Chondrocyte (in vitro differentiated cells): ENCODE data around the gene SREBF1. TPM values are rescaled to one million over a fixed set of nuclear protein-coding genes. Genes with fewer than 3 reads are reported as not detected.
A peak's percentile ranks its signal among the peaks of the same experiment; 100 is the strongest.

ENCODE experiments used
- DNase-seq: peaks from one replicate; pipeline ENCODE4 v3.0.0; 2021; ENCODE audit warnings: mixed read lengths, low spot score
- H3K27ac Mint-ChIP-seq: one replicate; pipeline ENCODE4 v1.8.0; 2021; ENCODE audit warnings: mild to moderate bottlenecking, moderate library complexity, mixed read lengths; ENCODE audit not compliant: unreplicated experiment
- H3K27me3 Mint-ChIP-seq: 2 replicates; pipeline ENCODE4 v1.8.0; 2021; ENCODE audit warnings: low read depth, mixed read lengths
- H3K36me3 Mint-ChIP-seq: 2 replicates; pipeline ENCODE4 v1.8.0; 2021; ENCODE audit warnings: low read depth, mixed read lengths
- H3K4me1 Mint-ChIP-seq: 2 replicates; pipeline ENCODE4 v1.8.0; 2021; ENCODE audit warnings: low read depth, mild to moderate bottlenecking, mixed read lengths
- H3K4me3 Mint-ChIP-seq: one replicate; pipeline ENCODE4 v1.8.0; 2021; ENCODE audit warnings: mild to moderate bottlenecking, moderate library complexity, mixed read lengths; ENCODE audit not compliant: unreplicated experiment
- H3K9me3 Mint-ChIP-seq: 2 replicates; pipeline ENCODE4 v1.8.0; 2021; ENCODE audit warnings: low read depth, mixed read lengths
- total RNA-seq: library from RNA; stranded (reverse); gene quantifications from 3 replicates; pipeline ENCODE4 v1.2.1, GENCODE V29; 2021
- TF ChIP-seq, protein P1 (sequence below): fragments of 200-600 bp; sonication (generic); IDR thresholded peaks from 2 replicates; pipeline ENCODE4 v1.5.0; 2021; ENCODE audit warnings: antibody characterized with exemption, mild to moderate bottlenecking, moderate library complexity

Gene SREBF1
- total RNA-seq, 1 donor from 2014 or later: 22.8 TPM

DNA sequence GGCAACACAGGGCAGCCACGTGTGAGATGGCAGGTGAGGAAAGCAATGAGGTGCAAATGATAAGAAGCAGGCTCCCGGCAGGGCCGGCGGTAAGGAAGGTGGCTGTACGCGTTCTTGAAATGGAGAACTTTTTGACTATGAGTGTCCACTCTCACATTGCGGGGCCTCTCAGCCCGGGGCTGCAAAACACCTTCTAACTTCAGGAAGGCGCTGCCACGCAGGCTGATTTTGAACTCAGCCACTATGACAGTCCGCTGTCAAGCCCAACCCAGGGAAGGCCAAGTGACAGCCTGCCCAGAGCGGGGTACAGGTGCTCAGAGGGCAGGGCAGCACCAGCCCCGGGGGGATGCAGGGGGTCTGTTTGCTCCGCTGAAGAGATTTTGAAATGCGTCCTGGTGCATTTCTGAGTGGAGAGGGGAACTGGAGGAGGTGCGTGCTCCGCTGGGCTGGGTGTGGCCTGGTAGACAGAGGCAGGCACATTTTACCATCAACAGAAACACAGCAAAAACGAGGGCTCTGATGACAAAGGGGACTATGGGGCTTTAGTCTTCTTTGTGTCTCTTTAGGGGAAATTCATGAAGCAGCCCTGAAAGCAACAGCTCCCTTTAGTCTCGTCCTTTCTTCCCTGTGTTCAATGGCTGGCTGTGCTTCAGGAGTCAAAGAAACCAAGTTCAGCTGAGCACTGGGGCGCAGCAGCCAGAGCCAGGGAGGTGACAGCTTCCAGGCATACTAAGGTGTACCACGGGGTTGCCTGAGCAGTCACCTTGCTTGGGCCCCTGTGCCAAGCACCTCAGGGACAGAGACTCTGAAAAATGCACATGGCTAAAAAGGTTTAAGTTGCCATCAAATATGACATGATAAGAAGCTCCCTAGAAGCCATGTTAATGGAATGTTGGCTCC is 14.6 kb upstream of the SREBF1 start:
- no peak for DNase-seq
- peaks cover 15% of the 10 kb centered on the region for H3K36me3 Mint-ChIP-seq
- H3K4me3 Mint-ChIP-seq: no peak overlapping the region
- no peak overlapping the region for H3K27ac Mint-ChIP-seq
- peaks cover 52% of the 10 kb centered on the region for H3K4me1 Mint-ChIP-seq
- H3K27me3 Mint-ChIP-seq: no peaks in the 10 kb centered on the region
- H3K9me3 Mint-ChIP-seq: no peaks in the 10 kb centered on the region
- TF ChIP-seq, protein P1, sequence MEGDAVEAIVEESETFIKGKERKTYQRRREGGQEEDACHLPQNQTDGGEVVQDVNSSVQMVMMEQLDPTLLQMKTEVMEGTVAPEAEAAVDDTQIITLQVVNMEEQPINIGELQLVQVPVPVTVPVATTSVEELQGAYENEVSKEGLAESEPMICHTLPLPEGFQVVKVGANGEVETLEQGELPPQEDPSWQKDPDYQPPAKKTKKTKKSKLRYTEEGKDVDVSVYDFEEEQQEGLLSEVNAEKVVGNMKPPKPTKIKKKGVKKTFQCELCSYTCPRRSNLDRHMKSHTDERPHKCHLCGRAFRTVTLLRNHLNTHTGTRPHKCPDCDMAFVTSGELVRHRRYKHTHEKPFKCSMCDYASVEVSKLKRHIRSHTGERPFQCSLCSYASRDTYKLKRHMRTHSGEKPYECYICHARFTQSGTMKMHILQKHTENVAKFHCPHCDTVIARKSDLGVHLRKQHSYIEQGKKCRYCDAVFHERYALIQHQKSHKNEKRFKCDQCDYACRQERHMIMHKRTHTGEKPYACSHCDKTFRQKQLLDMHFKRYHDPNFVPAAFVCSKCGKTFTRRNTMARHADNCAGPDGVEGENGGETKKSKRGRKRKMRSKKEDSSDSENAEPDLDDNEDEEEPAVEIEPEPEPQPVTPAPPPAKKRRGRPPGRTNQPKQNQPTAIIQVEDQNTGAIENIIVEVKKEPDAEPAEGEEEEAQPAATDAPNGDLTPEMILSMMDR: no peak

GRCh38 chr17:17849845-17850373 is 13.1 kb upstream of the SREBF1 start:
- Mint-ChIP-seq H3K27ac (peak overlapping the region; percentile 36), H3K27me3 (no peaks in the 10 kb centered on the region), H3K4me1 (peaks cover 38% of the 10 kb centered on the region), H3K4me3 (no peak overlapping the region), H3K36me3 (peaks cover 15% of the 10 kb centered on the region), H3K9me3 (no peaks in the 10 kb centered on the region)
- TF ChIP-seq, protein P1: peak; percentile 55
- no peak for DNase-seq

- H3K36me3 Mint-ChIP-seq: peaks cover 15% of the 10 kb centered on the region
- no peaks in the 10 kb centered on the region for H3K9me3 Mint-ChIP-seq
- DNase-seq: no peak
- peak overlapping the region; percentile 13 for H3K27ac Mint-ChIP-seq
- H3K4me3 Mint-ChIP-seq: no peak overlapping the region
- H3K27me3 Mint-ChIP-seq: no peaks in the 10 kb centered on the region
- TF ChIP-seq, protein P1: no peak
- peaks cover 34% of the 10 kb centered on the region for H3K4me1 Mint-ChIP-seq
Measured at GRCh38 chr17:17849147-17849820, 12.5 kb upstream of the SREBF1 start.

- Mint-ChIP-seq H3K4me1 (peaks cover 27% of the 10 kb centered on the region), H3K36me3 (peaks cover 15% of the 10 kb centered on the region), H3K4me3 (no peak overlapping the region), H3K27me3 (no peaks in the 10 kb centered on the region), H3K9me3 (no peaks in the 10 kb centered on the region), H3K27ac (no peak overlapping the region)
- no peak for DNase-seq
- TF ChIP-seq, protein P1: no peak
Measured at GRCh38 chr17:17848311-17849082, 11.7 kb upstream of the SREBF1 start.

DNA sequence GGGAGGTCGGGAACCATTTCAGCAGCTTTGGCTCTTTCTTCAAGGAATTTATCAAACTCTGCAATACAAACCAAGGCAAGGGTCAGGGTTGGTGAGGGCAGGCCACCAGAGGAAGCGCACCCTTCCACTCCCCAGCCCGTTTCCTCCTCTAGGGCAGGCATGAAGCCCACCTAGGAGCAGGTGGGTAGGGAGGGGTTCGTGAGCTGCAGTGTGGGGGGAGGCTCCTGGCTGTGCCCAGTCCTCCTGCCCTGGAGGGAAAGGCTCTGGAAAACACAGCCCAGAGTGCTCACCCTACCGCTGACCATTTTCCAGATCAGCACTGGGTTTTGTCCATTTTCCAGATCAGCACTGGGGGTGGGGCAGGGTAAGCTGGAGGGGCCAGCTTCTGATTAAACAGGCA is 10.9 kb upstream of the SREBF1 start:
- peaks cover 21% of the 10 kb centered on the region for H3K4me1 Mint-ChIP-seq
- TF ChIP-seq, protein P1: no peak
- DNase-seq: no peak
- no peak overlapping the region for H3K4me3 Mint-ChIP-seq
- no peak overlapping the region for H3K27ac Mint-ChIP-seq
- no peaks in the 10 kb centered on the region for H3K27me3 Mint-ChIP-seq
- H3K9me3 Mint-ChIP-seq: no peaks in the 10 kb centered on the region
- H3K36me3 Mint-ChIP-seq: peaks cover 15% of the 10 kb centered on the region
